Measurements from ENCODE around the gene HNMT.

The HNMT gene

GRCh38 chr2:137957033-137957432 is 7.2 kb upstream of the HNMT start:
- no peak overlapping the region for H3K27ac ChIP-seq
- TF ChIP-seq ZFX (IDR thresholded peaks at IDR 0.05; ENCODE audit: borderline replicate concordance) (no peak), CTCF (IDR thresholded peaks at IDR 0.05) (no peak)

GRCh38 chr2:137959166-137959565 is 5.1 kb upstream of the HNMT start:
- TF ChIP-seq ZFX (IDR thresholded peaks at IDR 0.05; ENCODE audit: borderline replicate concordance) (no peak), CTCF (IDR thresholded peaks at IDR 0.05) (no peak)
- H3K27ac ChIP-seq, result no peak overlapping the region

GRCh38 chr2:137960223-137960622 is 4.0 kb upstream of the HNMT start:
- no peak overlapping the region for H3K27ac ChIP-seq
- TF ChIP-seq ZFX (IDR thresholded peaks at IDR 0.05; ENCODE audit: borderline replicate concordance) (no peak), CTCF (IDR thresholded peaks at IDR 0.05) (no peak)

- no peak overlapping the region for H3K27ac ChIP-seq
- TF ChIP-seq ZFX (IDR thresholded peaks at IDR 0.05; ENCODE audit: borderline replicate concordance), result no peak
- no peak for TF ChIP-seq CTCF (IDR thresholded peaks at IDR 0.05)
Observed at GRCh38 chr2:137961602-137962001, 2.7 kb upstream of the HNMT start.

- peak overlapping the region; percentile 84 for H3K27ac ChIP-seq
Observed at GRCh38 chr2:137963535-137964065, 673 bp upstream of the HNMT start.

GRCh38 chr2:137964859-137965459 is 686 bp downstream of the HNMT start:
- TF ChIP-seq ZFX (IDR thresholded peaks at IDR 0.05; ENCODE audit: borderline replicate concordance), result no peak
- peak overlapping the region; percentile 84 for H3K27ac ChIP-seq

More at GRCh38 chr2:137963535-137964065, 673 bp upstream of the HNMT start:
- no peak for TF ChIP-seq ZFX (IDR thresholded peaks at IDR 0.05; ENCODE audit: borderline replicate concordance)
- no peak for TF ChIP-seq CTCF (IDR thresholded peaks at IDR 0.05)

- no peak overlapping the region for H3K27ac ChIP-seq
Observed at GRCh38 chr2:137966043-137966442, 1.8 kb downstream of the HNMT start.

More at GRCh38 chr2:137966043-137966442, 1.8 kb downstream of the HNMT start:
- TF ChIP-seq CTCF (IDR thresholded peaks at IDR 0.05) (no peak), ZFX (IDR thresholded peaks at IDR 0.05; ENCODE audit: borderline replicate concordance) (no peak)

All from 22Rv1 (cell line).